HG02642 (cell line): Measurements from ENCODE around the gene CST5.
"Not testable (repeated sequence)": the region's sequence is repeated elsewhere in the genome, so short reads cannot be mapped to it uniquely, and the experiment has no call there.

ENCODE experiments used
- ATAC-seq: cut with Tn5 transposase; IDR thresholded peaks from one replicate; pipeline ENCODE4 v1.9.1; 2021; ENCODE audit warnings: mild to moderate bottlenecking; ENCODE audit not compliant: unreplicated experiment, poor library complexity

Gene CST5

GRCh38 chr20:23902396-23902795 lies 22.8 kb upstream of the CST5 start:
- ATAC-seq = not testable (repeated sequence)

GRCh38 chr20:23890867-23891266 lies 11.3 kb upstream of the CST5 start:
- ATAC-seq = not testable (repeated sequence)

GRCh38 chr20:23889775-23890187 lies 10.2 kb upstream of the CST5 start:
- ATAC-seq = peak; percentile 74

- no peak for ATAC-seq
These were observed 8.3 kb upstream of the CST5 start for GRCh38 chr20:23887856-23888255.

GRCh38 chr20:23884771-23885162 lies 5.2 kb upstream of the CST5 start:
- ATAC-seq = no peak

GRCh38 chr20:23884136-23884770 lies 4.7 kb upstream of the CST5 start:
- no peak for ATAC-seq

- ATAC-seq = no peak
These were observed 1.8 kb upstream of the CST5 start for GRCh38 chr20:23881371-23881770.

GRCh38 chr20:23880417-23880816 lies 869 bp upstream of the CST5 start:
- no peak for ATAC-seq

- ATAC-seq = no peak
These were observed 345 bp upstream of the CST5 start for GRCh38 chr20:23879811-23880374.

- no peak for ATAC-seq
These were observed 761 bp downstream of the CST5 start for GRCh38 chr20:23878787-23879186.

GRCh38 chr20:23878016-23878542 lies 1.5 kb downstream of the CST5 start:
- ATAC-seq = not testable (repeated sequence)

- ATAC-seq = no peak
These were observed 2.0 kb downstream of the CST5 start for GRCh38 chr20:23877524-23877923.

GRCh38 chr20:23875606-23876237 lies 3.8 kb downstream of the CST5 start:
- no peak for ATAC-seq

- no peak for ATAC-seq
These were observed 4.8 kb downstream of the CST5 start for GRCh38 chr20:23874747-23875146.

- ATAC-seq = no peak
These were observed 6.1 kb downstream of the CST5 start for GRCh38 chr20:23873370-23874015.

- ATAC-seq = no peak
These were observed 7.5 kb downstream of the CST5 start for GRCh38 chr20:23872065-23872464.

- ATAC-seq = no peak
These were observed 9.1 kb downstream of the CST5 start for GRCh38 chr20:23870461-23870860.

- ATAC-seq = no peak
These were observed 10.0 kb downstream of the CST5 start for GRCh38 chr20:23869520-23869919.

GRCh38 chr20:23868321-23868720 lies 11.2 kb downstream of the CST5 start:
- ATAC-seq = no peak

GRCh38 chr20:23867152-23867776 lies 12.3 kb downstream of the CST5 start:
- no peak for ATAC-seq

- ATAC-seq = not testable (repeated sequence)
These were observed 18.8 kb downstream of the CST5 start for GRCh38 chr20:23860771-23861170.
